Adrenal gland (tissue), 5 donors: ENCODE results near the gene NDUFB7.

Experiments
- POLR2A ChIP-seq, 2 donors: fragments of 450-650 bp; IDR thresholded peaks; one replicate each; pipeline ENCODE4 v1.6.1; 2017; ENCODE audit warnings: antibody characterized with exemption in 2 of 2, mild to moderate bottlenecking in 2 of 2, moderate library complexity in 1 of 2
- TF ChIP-seq, protein P1 (sequence below), 6 experiments: fragments of 450-650 bp in 4 of 6; fragments of 200-600 bp in 2 of 6; sonication (generic) in 1 of 6; IDR thresholded peaks; 1 replicate in 5 of 6; 2 replicates in 1 of 6; pipeline versions ENCODE4 v1.5.1 to v1.8.0; 2016 to 2021; ENCODE audit warnings: antibody characterized with exemption in 6 of 6, mild to moderate bottlenecking in 2 of 6, moderate library complexity in 1 of 6
- donor health status: DM: no; HTN: no; CAD: no.

DNA sequence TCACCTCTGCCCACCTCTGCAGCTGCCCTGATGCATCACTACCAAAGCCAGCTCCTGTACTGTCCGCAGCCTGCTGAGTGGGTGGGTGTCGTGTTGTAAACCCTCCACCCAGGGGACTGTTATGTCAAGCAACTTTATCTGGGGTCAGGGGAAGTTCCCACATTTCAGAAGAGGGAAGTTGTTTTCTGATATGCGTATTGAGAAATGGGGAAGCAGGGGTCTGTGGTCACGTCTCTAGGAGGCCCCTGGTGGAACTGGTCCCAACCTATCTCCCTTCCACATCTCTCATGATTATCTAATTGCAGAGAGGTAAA lies 42.2 kb upstream of the NDUFB7 start:
- TF ChIP-seq, protein P1, sequence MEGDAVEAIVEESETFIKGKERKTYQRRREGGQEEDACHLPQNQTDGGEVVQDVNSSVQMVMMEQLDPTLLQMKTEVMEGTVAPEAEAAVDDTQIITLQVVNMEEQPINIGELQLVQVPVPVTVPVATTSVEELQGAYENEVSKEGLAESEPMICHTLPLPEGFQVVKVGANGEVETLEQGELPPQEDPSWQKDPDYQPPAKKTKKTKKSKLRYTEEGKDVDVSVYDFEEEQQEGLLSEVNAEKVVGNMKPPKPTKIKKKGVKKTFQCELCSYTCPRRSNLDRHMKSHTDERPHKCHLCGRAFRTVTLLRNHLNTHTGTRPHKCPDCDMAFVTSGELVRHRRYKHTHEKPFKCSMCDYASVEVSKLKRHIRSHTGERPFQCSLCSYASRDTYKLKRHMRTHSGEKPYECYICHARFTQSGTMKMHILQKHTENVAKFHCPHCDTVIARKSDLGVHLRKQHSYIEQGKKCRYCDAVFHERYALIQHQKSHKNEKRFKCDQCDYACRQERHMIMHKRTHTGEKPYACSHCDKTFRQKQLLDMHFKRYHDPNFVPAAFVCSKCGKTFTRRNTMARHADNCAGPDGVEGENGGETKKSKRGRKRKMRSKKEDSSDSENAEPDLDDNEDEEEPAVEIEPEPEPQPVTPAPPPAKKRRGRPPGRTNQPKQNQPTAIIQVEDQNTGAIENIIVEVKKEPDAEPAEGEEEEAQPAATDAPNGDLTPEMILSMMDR (IDR thresholded peaks at IDR 0.05) = no peak
- TF ChIP-seq POLR2A (IDR thresholded peaks at IDR 0.05) = no peak
